T-helper 2 cell treated with Interferon-gamma antibody and Interleukin-4, amounts not matched to agents 5 μg/mL and 100 μg/mL, for 36 hours (primary cell): Measurements from ENCODE around the gene MYEOV.
A peak's percentile ranks its signal among the peaks of the same experiment; 100 is the strongest.

ENCODE experiments used
- DNase-seq: peaks from one replicate; pipeline ENCODE4 v3.0.0; 2021; ENCODE audit warnings: low spot score
- H3K27ac Mint-ChIP-seq: one replicate; pipeline ENCODE4 v1.8.0; 2021; ENCODE audit warnings: mild to moderate bottlenecking, mixed read lengths
- H3K27me3 Mint-ChIP-seq: one replicate; pipeline ENCODE4 v1.8.0; 2021; ENCODE audit warnings: low read depth, mixed read lengths
- H3K36me3 Mint-ChIP-seq: one replicate; pipeline ENCODE4 v1.8.0; 2021; ENCODE audit warnings: low read depth, mixed read lengths
- H3K4me1 Mint-ChIP-seq: one replicate; pipeline ENCODE4 v1.8.0; 2021; ENCODE audit warnings: low read depth, mixed read lengths
- H3K4me3 Mint-ChIP-seq: one replicate; pipeline ENCODE4 v1.8.0; 2022; ENCODE audit warnings: mild to moderate bottlenecking, moderate library complexity, mixed read lengths
- H3K9me3 Mint-ChIP-seq: one replicate; pipeline ENCODE4 v1.8.0; 2021; ENCODE audit warnings: mixed read lengths

The MYEOV gene

GRCh38 chr11:69297787-69298266, 3.9 kb downstream of the MYEOV start:
- H3K36me3 Mint-ChIP-seq: no peaks in the 10 kb centered on the region
- peak overlapping the region; percentile 96 for H3K27ac Mint-ChIP-seq
- H3K4me3 Mint-ChIP-seq: peak overlapping the region; percentile 88
- peaks cover 4% of the 10 kb centered on the region for H3K27me3 Mint-ChIP-seq
- DNase-seq: no peak
- peaks cover 58% of the 10 kb centered on the region for H3K4me1 Mint-ChIP-seq
- peaks cover 6% of the 10 kb centered on the region for H3K9me3 Mint-ChIP-seq

DNA sequence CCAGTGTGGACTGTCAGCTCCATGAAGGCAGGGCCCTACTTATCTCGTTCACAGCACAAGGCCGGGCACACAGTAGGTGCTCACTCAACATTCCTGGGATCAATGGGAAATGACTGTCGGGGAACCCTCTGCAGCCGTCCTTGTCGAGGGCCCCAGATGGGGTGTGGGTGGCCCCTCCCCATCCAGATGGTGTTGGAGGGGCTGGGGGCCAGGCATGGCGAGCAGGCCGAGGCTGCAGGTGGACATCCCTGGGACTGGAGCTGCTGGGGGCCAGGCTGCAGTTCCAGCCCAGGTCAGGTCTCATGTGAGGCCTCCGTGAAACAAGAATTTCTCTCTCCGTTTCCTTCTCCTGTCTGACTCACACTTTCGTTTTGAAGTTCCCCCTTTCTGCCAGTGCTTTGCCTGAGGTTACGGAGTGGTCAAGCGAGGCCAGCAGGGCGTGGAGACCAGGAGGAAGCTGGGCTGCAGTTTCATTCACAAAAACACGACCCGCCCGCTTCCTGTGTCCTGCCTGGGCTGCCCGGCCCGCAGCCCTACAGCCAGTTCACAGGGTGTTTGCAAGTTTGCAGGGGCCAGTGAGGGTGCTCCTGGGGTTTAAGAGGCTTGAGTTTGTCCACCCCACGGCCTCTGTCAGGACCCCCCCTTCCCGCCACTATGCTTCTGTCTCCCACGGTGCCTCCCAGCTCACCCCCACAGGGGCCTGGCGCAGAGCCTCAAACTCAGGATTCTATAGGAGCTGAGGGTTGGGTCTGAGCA, 4.5 kb downstream of the MYEOV start:
- Mint-ChIP-seq H3K27ac (peak overlapping the region; percentile 96), H3K4me1 (peaks cover 59% of the 10 kb centered on the region)

DNA sequence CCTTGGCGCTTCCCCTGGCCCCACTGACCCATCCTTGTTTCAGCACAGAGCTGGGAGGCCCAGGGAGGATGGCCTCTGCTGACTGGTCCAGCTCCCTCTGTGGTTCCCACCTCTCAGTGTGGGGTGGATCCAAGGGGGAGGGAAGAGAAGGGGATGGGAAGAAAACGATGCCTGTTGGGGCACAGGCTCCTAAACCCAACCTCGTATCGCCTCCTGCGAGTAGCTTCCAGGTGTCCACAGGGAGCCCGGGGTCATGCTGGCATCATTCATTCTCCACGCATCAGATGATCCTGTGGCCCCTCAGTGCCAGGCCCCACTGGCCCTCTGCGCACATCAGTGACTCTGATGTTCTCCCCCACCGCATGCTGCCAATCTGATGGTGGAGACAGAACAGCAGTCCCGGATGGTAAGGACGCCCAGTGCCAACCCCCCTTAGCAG, 5.1 kb downstream of the MYEOV start:
- no peak overlapping the region for H3K4me3 Mint-ChIP-seq
- H3K27ac Mint-ChIP-seq: no peak overlapping the region
- DNase-seq: no peak
- peaks cover 53% of the 10 kb centered on the region for H3K4me1 Mint-ChIP-seq
- H3K9me3 Mint-ChIP-seq: peaks cover 6% of the 10 kb centered on the region
- H3K36me3 Mint-ChIP-seq: no peaks in the 10 kb centered on the region
- H3K27me3 Mint-ChIP-seq: peaks cover 4% of the 10 kb centered on the region

More for the DNA sequence above, 4.5 kb downstream of the MYEOV start:
- peak; percentile 40 for DNase-seq
- no peaks in the 10 kb centered on the region for H3K36me3 Mint-ChIP-seq
- peaks cover 6% of the 10 kb centered on the region for H3K9me3 Mint-ChIP-seq
- peaks cover 4% of the 10 kb centered on the region for H3K27me3 Mint-ChIP-seq
- H3K4me3 Mint-ChIP-seq: peak overlapping the region; percentile 88

DNA sequence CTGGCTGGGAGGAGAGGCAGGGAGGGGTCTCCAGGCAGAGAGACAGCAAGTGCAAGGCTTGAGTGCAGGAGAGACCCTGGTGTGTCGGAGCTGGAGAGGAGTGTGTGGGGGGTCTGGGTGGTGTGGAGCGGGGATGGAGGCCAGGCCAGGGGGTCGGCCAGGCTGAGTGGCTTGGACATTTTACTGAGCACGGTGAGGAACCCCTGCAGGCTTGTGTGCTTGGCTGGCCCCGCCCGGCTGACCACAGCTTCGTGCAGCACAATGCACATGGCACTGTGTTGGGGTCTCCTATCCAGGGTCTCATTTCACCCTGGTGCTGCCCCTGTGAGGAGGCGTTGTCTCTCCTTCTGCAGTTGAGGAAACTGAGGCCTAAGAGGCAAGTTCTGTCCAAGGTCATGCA, 5.6 kb downstream of the MYEOV start:
- Mint-ChIP-seq H3K4me1 (peaks cover 51% of the 10 kb centered on the region), H3K9me3 (peaks cover 6% of the 10 kb centered on the region), H3K4me3 (no peak overlapping the region), H3K27ac (no peak overlapping the region), H3K27me3 (peaks cover 4% of the 10 kb centered on the region), H3K36me3 (no peaks in the 10 kb centered on the region)
- DNase-seq: no peak

DNA sequence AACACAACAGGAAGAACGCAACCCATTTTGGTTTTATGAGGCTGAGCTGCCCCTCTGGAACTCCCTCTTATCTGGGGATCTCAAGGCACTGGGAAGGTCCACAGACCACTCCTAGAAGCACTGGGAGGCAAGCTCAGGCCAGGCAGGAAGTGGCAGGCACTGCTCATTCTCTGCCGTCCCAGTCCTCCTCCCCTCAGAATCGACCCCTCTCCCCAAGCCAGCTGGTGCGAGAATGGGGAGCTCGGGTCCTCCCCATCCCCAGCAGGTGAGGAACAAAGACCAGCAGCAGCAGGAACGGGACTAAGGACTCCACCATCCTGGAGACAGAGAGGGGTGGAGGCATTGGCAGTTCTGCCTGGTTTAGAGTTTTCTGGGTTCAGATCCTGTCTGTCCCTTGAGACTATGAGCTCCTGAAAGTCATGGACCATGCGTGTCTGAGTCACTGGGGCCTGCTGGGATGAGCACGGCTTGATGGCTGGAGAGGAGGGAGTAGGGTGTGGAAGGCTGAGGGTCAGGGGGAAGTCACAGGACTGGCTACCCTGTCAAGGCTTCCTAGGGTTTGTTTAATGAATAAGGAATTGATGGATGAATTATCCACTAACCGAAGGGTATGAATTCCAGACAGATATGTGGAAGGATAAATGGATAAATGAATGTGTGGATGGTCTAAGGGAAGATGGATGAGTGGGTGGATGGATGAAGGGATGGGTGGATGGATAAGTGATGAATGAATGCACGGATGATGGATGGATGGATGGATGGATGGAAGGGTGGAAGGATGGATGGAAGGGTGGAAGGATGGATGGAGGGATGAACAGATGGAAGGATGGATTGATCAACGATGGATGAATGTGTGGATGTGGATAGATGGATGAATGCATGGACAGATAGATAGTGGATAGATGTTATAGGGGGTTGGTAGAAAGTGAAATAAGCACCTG, 6.4 kb downstream of the MYEOV start:
- peaks cover under 1% of the 10 kb centered on the region for H3K27me3 Mint-ChIP-seq
- no peaks in the 10 kb centered on the region for H3K36me3 Mint-ChIP-seq
- peaks cover 6% of the 10 kb centered on the region for H3K9me3 Mint-ChIP-seq
- H3K4me1 Mint-ChIP-seq: peaks cover 48% of the 10 kb centered on the region
- DNase-seq: no peak
- peak overlapping the region; percentile 2 for H3K27ac Mint-ChIP-seq
- H3K4me3 Mint-ChIP-seq: no peak overlapping the region

DNA sequence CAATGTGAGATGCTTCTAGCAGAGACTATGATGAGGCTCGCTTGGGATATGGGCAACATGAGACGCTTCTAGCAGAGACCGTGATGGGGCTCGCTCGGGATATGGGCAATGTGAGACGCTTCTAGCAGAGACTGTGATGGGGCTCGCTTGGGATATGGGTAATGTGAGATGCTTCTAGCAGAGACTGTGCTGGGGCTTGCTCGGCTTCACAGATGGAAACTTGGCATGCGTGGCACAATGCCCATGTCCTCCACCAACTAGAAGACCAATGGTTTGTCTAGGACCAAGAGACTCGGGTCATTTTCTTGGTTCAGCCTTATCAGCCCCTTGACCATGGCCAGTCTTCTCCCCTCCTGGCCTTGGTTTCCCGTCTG, 7.1 kb downstream of the MYEOV start:
- H3K36me3 Mint-ChIP-seq: no peaks in the 10 kb centered on the region
- H3K9me3 Mint-ChIP-seq: peaks cover 6% of the 10 kb centered on the region
- H3K27me3 Mint-ChIP-seq: no peaks in the 10 kb centered on the region
- peaks cover 43% of the 10 kb centered on the region for H3K4me1 Mint-ChIP-seq
- DNase-seq: no peak
- H3K27ac Mint-ChIP-seq: peak overlapping the region; percentile 2
- H3K4me3 Mint-ChIP-seq: no peak overlapping the region

- H3K4me3 Mint-ChIP-seq: no peak overlapping the region
- DNase-seq: peak; percentile 27
- H3K4me1 Mint-ChIP-seq: peaks cover 37% of the 10 kb centered on the region
- H3K36me3 Mint-ChIP-seq: no peaks in the 10 kb centered on the region
- no peak overlapping the region for H3K27ac Mint-ChIP-seq
- H3K27me3 Mint-ChIP-seq: no peaks in the 10 kb centered on the region
- peaks cover 2% of the 10 kb centered on the region for H3K9me3 Mint-ChIP-seq
These were observed 7.8 kb downstream of the MYEOV start for GRCh38 chr11:69301455-69302401.

- peaks cover 31% of the 10 kb centered on the region for H3K4me1 Mint-ChIP-seq
- no peaks in the 10 kb centered on the region for H3K9me3 Mint-ChIP-seq
- H3K27ac Mint-ChIP-seq: no peak overlapping the region
- H3K36me3 Mint-ChIP-seq: no peaks in the 10 kb centered on the region
- DNase-seq: no peak
- no peaks in the 10 kb centered on the region for H3K27me3 Mint-ChIP-seq
- no peak overlapping the region for H3K4me3 Mint-ChIP-seq
These were observed 8.6 kb downstream of the MYEOV start for GRCh38 chr11:69302447-69303020.

GRCh38 chr11:69303427-69303826, 9.5 kb downstream of the MYEOV start:
- H3K9me3 Mint-ChIP-seq: no peaks in the 10 kb centered on the region
- H3K4me1 Mint-ChIP-seq: peaks cover 22% of the 10 kb centered on the region
- H3K36me3 Mint-ChIP-seq: no peaks in the 10 kb centered on the region
- no peaks in the 10 kb centered on the region for H3K27me3 Mint-ChIP-seq
- H3K4me3 Mint-ChIP-seq: no peak overlapping the region
- H3K27ac Mint-ChIP-seq: peak overlapping the region; percentile 12
- no peak for DNase-seq

DNA sequence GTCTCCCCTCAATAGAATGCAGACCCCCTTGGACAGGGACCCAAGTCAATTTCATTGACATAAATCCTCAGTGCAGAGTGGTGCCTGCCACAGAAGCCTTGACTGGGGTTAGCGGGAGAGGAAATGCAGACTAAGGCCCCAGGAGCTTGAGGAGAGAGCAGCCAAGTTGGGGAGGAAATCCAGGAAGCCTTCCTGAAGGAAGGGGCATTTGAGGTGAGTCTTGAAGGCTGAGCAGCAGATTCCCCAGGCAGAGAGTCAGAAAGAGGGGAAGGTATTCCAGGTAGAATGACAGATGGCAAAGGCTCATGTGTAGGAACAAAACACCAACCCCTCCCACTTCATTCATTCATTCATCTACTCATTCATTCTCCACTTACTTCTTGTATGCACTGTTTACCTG, 10.3 kb downstream of the MYEOV start:
- no peaks in the 10 kb centered on the region for H3K36me3 Mint-ChIP-seq
- H3K27ac Mint-ChIP-seq: no peak overlapping the region
- H3K4me3 Mint-ChIP-seq: no peak overlapping the region
- peaks cover 17% of the 10 kb centered on the region for H3K4me1 Mint-ChIP-seq
- no peak for DNase-seq
- H3K27me3 Mint-ChIP-seq: no peaks in the 10 kb centered on the region
- no peaks in the 10 kb centered on the region for H3K9me3 Mint-ChIP-seq

DNA sequence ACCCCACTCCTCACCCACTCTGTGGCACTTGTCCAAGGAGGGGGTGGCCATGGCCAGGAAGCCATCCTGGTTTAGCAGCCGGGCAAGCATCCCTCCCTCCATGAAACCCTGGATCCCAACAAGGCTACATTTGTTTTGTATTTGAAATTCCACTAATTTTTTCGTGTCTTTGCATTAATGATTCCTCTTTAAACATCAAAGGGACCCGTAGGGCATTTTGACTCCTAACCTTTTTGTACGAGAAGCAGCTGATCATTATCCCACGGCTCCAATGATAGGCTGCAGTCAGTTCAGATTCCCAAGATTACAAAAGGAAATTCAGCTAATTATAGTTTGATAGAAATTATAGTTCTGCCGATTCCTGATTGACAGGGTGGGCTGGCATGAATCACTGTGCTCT, 10.7 kb downstream of the MYEOV start:
- no peak for DNase-seq
- Mint-ChIP-seq H3K27ac (no peak overlapping the region), H3K36me3 (no peaks in the 10 kb centered on the region), H3K9me3 (no peaks in the 10 kb centered on the region), H3K4me1 (peaks cover 15% of the 10 kb centered on the region), H3K27me3 (no peaks in the 10 kb centered on the region), H3K4me3 (no peak overlapping the region)

DNA sequence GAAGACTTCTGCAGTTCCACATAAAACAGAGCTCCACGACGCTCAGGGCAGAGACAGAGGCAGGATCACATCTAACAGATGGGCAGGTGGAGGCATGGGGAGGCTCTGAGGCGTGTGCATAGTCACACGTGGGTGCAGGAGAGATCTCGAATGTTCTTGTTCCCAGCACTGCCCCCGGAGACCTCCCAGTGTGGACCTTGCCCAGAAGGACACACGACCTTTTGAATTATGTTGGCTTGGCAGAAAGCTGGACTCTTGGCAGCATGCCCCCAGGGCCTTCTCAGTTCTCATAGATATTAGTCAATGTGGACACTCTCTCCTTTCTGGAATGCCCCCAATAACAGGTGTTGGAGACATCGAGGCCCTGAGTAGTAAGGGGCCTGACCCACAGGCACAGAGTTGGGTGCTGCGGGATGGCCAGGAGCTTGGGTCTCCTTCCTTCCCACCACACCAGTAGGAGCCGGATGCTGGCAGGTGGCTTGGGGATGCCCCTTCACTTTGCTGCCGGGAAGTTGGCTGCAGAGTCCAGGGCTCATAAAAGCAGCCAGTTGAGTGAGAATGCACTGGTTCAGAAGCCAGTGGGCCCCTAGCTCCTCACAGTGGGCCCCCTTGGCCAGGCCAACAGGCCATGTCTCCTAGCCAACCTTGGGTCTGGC, 12.1 kb downstream of the MYEOV start:
- H3K27ac Mint-ChIP-seq: no peak overlapping the region
- no peaks in the 10 kb centered on the region for H3K27me3 Mint-ChIP-seq

DNA sequence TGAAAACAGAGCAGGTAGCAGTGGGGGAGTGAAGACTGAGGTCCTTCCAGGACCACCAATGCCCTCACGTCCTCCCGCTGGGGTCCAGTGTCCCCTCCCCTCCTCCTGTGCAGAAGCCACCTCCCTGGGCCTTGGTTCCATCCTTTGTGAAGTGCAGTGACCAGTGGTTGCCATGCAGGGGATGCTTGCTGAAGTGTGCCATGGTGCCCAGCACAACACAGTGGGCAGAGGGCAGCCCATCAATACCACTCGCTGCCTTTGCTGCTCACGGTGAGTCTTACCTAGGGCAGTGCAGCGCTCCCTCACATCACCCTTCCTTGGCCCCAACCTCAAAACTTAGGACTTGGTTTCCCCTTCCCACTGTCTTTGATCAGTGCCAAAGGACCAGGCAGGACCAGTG, 12.9 kb downstream of the MYEOV start:
- no peak for DNase-seq
- H3K36me3 Mint-ChIP-seq: no peaks in the 10 kb centered on the region
- no peaks in the 10 kb centered on the region for H3K9me3 Mint-ChIP-seq
- H3K27ac Mint-ChIP-seq: no peak overlapping the region
- H3K4me3 Mint-ChIP-seq: no peak overlapping the region
- peaks cover 12% of the 10 kb centered on the region for H3K4me1 Mint-ChIP-seq
- no peaks in the 10 kb centered on the region for H3K27me3 Mint-ChIP-seq

More for the DNA sequence above, 12.1 kb downstream of the MYEOV start:
- DNase-seq: no peak
- peaks cover 7% of the 10 kb centered on the region for H3K4me1 Mint-ChIP-seq
- H3K4me3 Mint-ChIP-seq: no peak overlapping the region
- no peaks in the 10 kb centered on the region for H3K9me3 Mint-ChIP-seq
- H3K36me3 Mint-ChIP-seq: no peaks in the 10 kb centered on the region
